ENCODE data around the gene USP13. TPM values are rescaled to one million over a fixed set of nuclear protein-coding genes. Genes with fewer than 3 reads are reported as not detected.

Gene USP13
- total RNA-seq, 2 experiments from 2014 or later: 4.3 to 4.8 TPM

DNA sequence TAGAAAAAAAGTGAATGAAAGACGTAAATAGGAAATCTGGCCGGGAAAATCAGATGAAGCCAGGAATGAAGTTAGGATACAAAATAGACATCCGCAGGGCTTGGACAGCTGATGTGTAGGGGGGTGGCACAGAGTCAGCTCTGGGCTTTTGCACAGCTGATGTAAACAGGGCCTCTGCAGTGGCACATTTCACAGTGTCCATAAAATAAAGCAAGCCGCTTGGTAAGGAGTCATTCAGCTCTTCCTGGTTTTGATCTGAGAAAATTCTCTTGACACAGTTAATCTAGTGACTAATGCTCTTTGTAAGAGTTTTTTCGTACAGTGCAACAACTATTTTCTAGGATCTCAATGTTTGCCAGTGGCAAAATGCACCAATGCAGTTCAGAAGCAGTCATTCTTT is 153.3 kb downstream of the USP13 start:
- H3K4me3 ChIP-seq (ENCODE audit: low read length): no peak overlapping the region
- Mint-ChIP-seq H3K4me3 (no peak overlapping the region), H3K36me3 (ENCODE audit: low read depth) (no peaks in the 10 kb centered on the region), H3K27me3 (peaks cover 5% of the 10 kb centered on the region), H3K27ac (no peak overlapping the region), H3K4me1 (ENCODE audit: low read depth) (peaks cover 6% of the 10 kb centered on the region), H3K9me3 (no peaks in the 10 kb centered on the region)
- H3K27ac ChIP-seq (ENCODE audit: low read depth in 1 of 2, low read length in 2 of 2): no peak overlapping the region
- intact Hi-C loops (cut with DNase I, micrococcal nuclease): no loop called here
- H3K4me1 ChIP-seq (ENCODE audit: insufficient read depth, low read length): no peaks in the 10 kb centered on the region
- ChIA-PET CTCF (no interaction called here), POLR2A (no interaction called here)
- TF ChIP-seq CTCF (IDR thresholded peaks at IDR 0.05): no peak
- H3K36me3 ChIP-seq (ENCODE audit: insufficient read depth, low read length): no peaks in the 10 kb centered on the region
- ATAC-seq (ENCODE audit: poor library complexity) (no peak), DNase-seq (no peak)
- H3K9me3 ChIP-seq (ENCODE audit: control insufficient read depth in 1 of 2, insufficient read depth in 1 of 2, low read length in 2 of 2): no peaks in the 10 kb centered on the region
- no peaks in the 10 kb centered on the region for H3K27me3 ChIP-seq (ENCODE audit: control insufficient read depth in 1 of 2, insufficient read depth in 2 of 2, low read length in 2 of 2)

DNA sequence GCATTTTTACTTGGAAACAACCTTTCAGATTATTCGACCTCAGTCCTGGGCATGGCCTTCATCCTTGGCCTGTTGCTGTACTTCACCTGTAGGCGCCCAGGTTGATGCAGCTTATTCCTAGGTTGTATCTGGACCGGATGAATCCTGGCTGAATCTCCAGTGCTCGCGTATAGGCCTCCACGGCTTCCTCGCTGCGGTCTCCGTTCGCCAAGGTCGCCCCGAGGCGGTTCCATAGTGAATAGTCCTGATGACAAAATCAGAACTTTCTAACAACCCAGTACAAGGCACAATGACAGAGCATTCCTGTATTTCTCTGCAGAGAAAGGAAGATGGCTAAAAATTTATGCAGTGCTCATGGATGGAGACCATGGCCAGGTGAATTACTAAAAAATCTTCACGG is 154.7 kb downstream of the USP13 start:
- Mint-ChIP-seq H3K27ac (no peak overlapping the region), H3K36me3 (ENCODE audit: low read depth) (no peaks in the 10 kb centered on the region), H3K4me3 (no peak overlapping the region), H3K4me1 (ENCODE audit: low read depth) (peaks cover 13% of the 10 kb centered on the region), H3K9me3 (no peaks in the 10 kb centered on the region), H3K27me3 (peaks cover 5% of the 10 kb centered on the region)
- Histone ChIP-seq H3K4me3 (ENCODE audit: low read length) (no peak overlapping the region), H3K9me3 (ENCODE audit: control insufficient read depth in 1 of 2, insufficient read depth in 1 of 2, low read length in 2 of 2) (no peaks in the 10 kb centered on the region), H3K4me1 (ENCODE audit: insufficient read depth, low read length) (no peaks in the 10 kb centered on the region), H3K27me3 (ENCODE audit: control insufficient read depth in 1 of 2, insufficient read depth in 2 of 2, low read length in 2 of 2) (no peaks in the 10 kb centered on the region), H3K27ac (ENCODE audit: low read depth in 1 of 2, low read length in 2 of 2) (no peak overlapping the region), H3K36me3 (ENCODE audit: insufficient read depth, low read length) (no peaks in the 10 kb centered on the region)
- no peak for ATAC-seq (ENCODE audit: poor library complexity)
- DNase-seq: no peak
- CTCF ChIA-PET: no interaction called here
- no peak for TF ChIP-seq CTCF (IDR thresholded peaks at IDR 0.05)
- intact Hi-C loops (cut with DNase I, micrococcal nuclease): no loop called here
- POLR2A ChIA-PET: no interaction called here

DNA sequence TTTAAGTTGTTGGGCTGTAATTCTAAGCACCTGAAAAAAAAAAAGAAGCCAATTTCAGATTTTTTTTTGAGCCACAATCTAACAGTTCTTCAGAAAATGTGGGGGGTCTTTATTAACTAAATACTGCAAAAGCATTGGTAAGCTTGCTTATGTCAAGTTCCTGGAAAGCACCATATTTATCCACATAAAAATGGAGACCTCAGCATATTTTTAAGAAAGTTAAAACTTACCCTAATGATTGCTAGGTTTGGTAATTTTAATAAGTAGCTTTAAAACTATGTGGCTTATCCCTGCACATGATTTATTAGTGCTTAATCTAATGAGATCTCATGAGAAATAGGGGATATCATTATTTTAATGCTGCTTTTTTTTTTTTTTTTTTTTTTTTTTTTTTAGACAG is 156.8 kb downstream of the USP13 start:
- no peak overlapping the region for H3K27ac Mint-ChIP-seq
- DNase-seq: no peak
- H3K4me1 ChIP-seq (ENCODE audit: insufficient read depth, low read length): no peaks in the 10 kb centered on the region
- no peak overlapping the region for H3K4me3 ChIP-seq (ENCODE audit: low read length)
- H3K27me3 Mint-ChIP-seq: no peaks in the 10 kb centered on the region
- H3K36me3 ChIP-seq (ENCODE audit: insufficient read depth, low read length): no peaks in the 10 kb centered on the region
- POLR2A ChIA-PET: no interaction called here
- no peak overlapping the region for H3K27ac ChIP-seq (ENCODE audit: low read depth in 1 of 2, low read length in 2 of 2)
- no peak for TF ChIP-seq CTCF (IDR thresholded peaks at IDR 0.05)
- intact Hi-C loops (cut with DNase I, micrococcal nuclease): no loop called here
- H3K4me3 Mint-ChIP-seq: no peak overlapping the region
- peaks cover 8% of the 10 kb centered on the region for H3K4me1 Mint-ChIP-seq (ENCODE audit: low read depth)
- H3K27me3 ChIP-seq (ENCODE audit: control insufficient read depth in 1 of 2, insufficient read depth in 2 of 2, low read length in 2 of 2): no peaks in the 10 kb centered on the region
- H3K36me3 Mint-ChIP-seq (ENCODE audit: low read depth): no peaks in the 10 kb centered on the region
- CTCF ChIA-PET: no interaction called here
- H3K9me3 ChIP-seq (ENCODE audit: control insufficient read depth in 1 of 2, insufficient read depth in 1 of 2, low read length in 2 of 2): no peaks in the 10 kb centered on the region
- no peak for ATAC-seq (ENCODE audit: poor library complexity)
- H3K9me3 Mint-ChIP-seq: no peaks in the 10 kb centered on the region

Data from CD4-positive, alpha-beta T cell (primary cell).